Measurements from ENCODE around the gene LRRC8D. TPM values are rescaled to one million over a fixed set of nuclear protein-coding genes. Genes with fewer than 3 reads are reported as not detected.
A peak's percentile ranks its signal among the peaks of the same experiment; 100 is the strongest.

Gene LRRC8D
- polyA plus RNA-seq, 2 donors, result 3.5 to 7.1 TPM

DNA sequence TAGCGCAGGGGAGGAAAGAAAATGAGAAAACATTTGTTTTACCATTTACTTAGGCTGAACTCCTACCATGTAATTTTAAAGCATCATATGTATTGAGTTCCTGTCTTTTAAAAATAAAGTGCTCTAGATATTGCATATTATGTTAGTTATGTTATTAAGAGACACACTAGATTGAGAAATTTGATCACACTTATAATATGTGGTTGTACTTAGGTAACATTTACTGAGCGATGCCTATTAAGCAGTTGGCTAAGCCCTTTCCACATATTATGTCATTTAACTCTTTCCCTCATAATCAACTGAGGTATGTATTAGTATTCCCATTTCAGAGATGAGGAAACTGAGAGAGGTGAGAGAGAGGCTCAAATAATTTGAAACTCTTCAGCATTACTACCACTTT is 4.5 kb upstream of the LRRC8D start:
- no peaks in the 10 kb centered on the region for H3K36me3 ChIP-seq (ENCODE audit: control insufficient read depth in 2 of 2, insufficient read depth in 2 of 2, low read length in 1 of 2)
- H3K4me3 ChIP-seq (ENCODE audit: low read depth in 1 of 2, low read length in 2 of 2), result no peak overlapping the region
- no peaks in the 10 kb centered on the region for H3K27me3 ChIP-seq (ENCODE audit: control insufficient read depth in 1 of 2, insufficient read depth in 2 of 2, low read length in 2 of 2)
- H3K4me1 ChIP-seq (ENCODE audit: control insufficient read depth in 2 of 2, insufficient read depth in 2 of 2, low read length in 1 of 2), result no peaks in the 10 kb centered on the region
- H3K9me3 ChIP-seq (ENCODE audit: control insufficient read depth in 2 of 2, insufficient read depth in 1 of 2, low read depth in 1 of 2, low read length in 1 of 2), result no peaks in the 10 kb centered on the region
- 94 to 95% methylated on average over 2 of the region's 2 CpGs for WGBS, 2 donors
- no peak overlapping the region for H3K27ac ChIP-seq (ENCODE audit: low read depth in 2 of 2, low read length in 1 of 2)

DNA sequence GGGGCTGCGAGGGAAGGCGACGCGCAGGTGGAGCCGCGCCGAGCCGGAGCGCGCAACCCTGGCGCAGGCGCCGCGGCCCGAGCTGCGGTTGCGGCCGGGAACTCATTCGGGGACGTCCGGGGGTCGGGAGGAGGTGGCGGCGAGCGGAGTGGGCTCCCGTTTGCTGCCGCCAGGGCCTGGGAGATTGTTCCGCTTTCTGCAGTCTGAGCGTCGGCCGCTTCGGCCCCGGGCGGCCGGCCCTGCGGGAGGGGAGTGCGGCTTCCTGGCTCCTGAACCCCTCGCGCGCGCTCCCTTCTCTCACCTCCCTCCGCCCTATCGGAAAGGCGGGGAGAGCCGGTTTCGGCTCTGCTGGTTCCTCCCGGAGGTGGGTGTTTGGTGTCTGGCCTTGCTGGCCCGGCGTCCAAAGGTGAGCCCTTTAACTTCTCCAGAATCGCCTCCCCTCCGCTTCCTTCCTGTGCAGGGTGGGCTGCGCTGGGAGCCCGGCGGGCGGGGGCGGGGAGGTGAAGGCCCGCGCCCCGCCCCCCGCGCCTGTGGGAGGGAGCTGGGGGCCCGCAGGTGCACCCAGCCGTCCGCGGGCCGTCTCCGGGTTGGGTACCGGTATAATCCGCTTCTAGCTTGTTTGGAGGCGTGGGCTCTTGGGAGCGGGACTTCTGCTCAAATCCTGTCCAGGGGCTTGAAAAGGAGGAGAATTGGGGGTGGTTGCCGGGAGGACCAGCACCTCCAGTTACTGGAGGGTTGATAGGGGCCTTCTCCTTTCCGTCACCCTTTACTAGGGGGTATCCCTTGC is 683 bp downstream of the LRRC8D start:
- 0 to 1% methylated on average over 59 to 73 of the region's 73 CpGs for WGBS, 2 donors
- Histone ChIP-seq H3K4me1 (ENCODE audit: control insufficient read depth in 2 of 2, insufficient read depth in 2 of 2, low read length in 1 of 2) (peaks cover 0 to 2% of the 10 kb centered on the region in 2 donors), H3K4me3 (ENCODE audit: low read depth in 1 of 2, low read length in 2 of 2) (peak overlapping the region; percentile 66 to 79), H3K9me3 (ENCODE audit: control insufficient read depth in 2 of 2, insufficient read depth in 1 of 2, low read depth in 1 of 2, low read length in 1 of 2) (no peaks in the 10 kb centered on the region), H3K36me3 (ENCODE audit: control insufficient read depth in 2 of 2, insufficient read depth in 2 of 2, low read length in 1 of 2) (no peaks in the 10 kb centered on the region), H3K27me3 (ENCODE audit: control insufficient read depth in 1 of 2, insufficient read depth in 2 of 2, low read length in 2 of 2) (no peaks in the 10 kb centered on the region), H3K27ac (ENCODE audit: low read depth in 2 of 2, low read length in 1 of 2) (peak overlapping the region; percentile 57 to 69)

DNA sequence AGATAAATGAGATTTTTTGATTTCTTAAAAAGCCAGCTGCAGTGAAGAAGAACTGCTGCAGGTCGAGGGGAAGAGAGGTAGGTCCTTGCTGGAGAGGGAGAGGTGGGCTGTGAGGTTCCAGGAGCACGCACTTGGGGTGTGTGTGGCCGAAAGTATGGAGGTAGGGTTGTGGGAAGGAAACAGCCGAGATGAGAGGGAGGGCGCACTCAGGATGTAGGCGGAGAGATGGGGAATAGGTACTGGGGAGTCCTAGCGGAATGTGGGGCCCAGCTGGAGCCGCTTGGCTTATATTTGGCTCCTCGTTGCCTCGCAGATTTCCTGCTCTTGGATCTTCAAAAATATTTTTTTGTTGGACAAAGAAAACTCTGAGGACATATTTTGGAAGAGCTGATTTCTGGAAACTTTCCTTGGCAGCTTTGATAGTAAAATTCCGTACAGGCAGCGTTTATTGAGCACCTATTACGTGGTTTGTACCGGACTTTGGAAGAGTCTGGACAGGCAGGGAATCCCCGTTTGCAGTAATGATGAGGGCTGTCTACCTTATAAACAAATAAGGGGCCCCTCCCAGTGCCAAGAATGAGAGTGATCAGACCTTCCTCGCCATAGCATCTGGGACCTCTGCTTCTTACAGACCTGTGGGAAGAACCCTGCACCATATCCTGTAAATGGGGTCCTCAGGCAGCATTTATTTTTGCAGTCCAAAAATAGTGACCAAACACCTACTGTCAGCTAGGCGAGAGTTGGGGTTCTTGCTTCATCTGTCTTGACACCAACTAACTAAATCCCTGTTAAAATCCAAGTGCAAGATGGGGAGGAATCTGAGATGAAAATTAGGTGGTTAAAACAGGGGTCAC is 1.5 kb downstream of the LRRC8D start:
- no peaks in the 10 kb centered on the region for H3K9me3 ChIP-seq (ENCODE audit: control insufficient read depth in 2 of 2, insufficient read depth in 1 of 2, low read depth in 1 of 2, low read length in 1 of 2)
- peaks cover 0 to 2% of the 10 kb centered on the region in 2 donors for H3K4me1 ChIP-seq (ENCODE audit: control insufficient read depth in 2 of 2, insufficient read depth in 2 of 2, low read length in 1 of 2)
- 60 to 65% methylated on average over 17 of the region's 17 CpGs for WGBS, 2 donors
- H3K4me3 ChIP-seq (ENCODE audit: low read depth in 1 of 2, low read length in 2 of 2), result peak overlapping the region; percentile 66 to 79
- no peaks in the 10 kb centered on the region for H3K27me3 ChIP-seq (ENCODE audit: control insufficient read depth in 1 of 2, insufficient read depth in 2 of 2, low read length in 2 of 2)
- no peak overlapping the region for H3K27ac ChIP-seq (ENCODE audit: low read depth in 2 of 2, low read length in 1 of 2)
- no peaks in the 10 kb centered on the region for H3K36me3 ChIP-seq (ENCODE audit: control insufficient read depth in 2 of 2, insufficient read depth in 2 of 2, low read length in 1 of 2)

DNA sequence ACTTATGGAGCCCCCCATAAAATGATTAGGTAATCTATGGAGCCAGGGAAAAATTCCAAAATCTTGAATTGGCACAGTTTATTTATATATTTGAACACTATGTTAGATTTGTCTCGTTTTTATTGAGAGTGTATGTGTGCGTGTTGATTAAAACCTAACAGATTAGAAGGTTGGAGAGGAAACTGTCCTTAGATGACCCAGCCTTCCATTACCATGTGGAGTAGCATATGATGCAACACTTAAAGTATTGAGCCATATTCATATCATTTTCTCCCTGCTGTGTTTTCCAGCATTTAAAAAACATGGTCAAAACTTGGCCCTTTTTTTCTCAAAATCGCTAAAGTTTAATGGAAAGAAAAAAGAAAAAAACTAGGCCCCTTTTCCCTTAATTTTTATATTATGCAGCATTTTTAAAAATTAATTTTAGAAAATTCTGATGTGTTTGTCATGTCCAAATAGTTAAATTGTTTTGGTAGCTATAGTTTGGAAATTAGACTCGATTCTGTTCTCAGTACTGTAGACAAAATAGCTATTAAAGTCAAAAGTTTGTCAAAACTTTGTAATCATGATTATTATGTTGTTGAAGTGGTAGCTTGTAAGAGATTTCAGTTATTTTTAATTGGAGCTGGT is 2.3 kb downstream of the LRRC8D start:
- Histone ChIP-seq H3K36me3 (ENCODE audit: control insufficient read depth in 2 of 2, insufficient read depth in 2 of 2, low read length in 1 of 2) (no peaks in the 10 kb centered on the region), H3K4me1 (ENCODE audit: control insufficient read depth in 2 of 2, insufficient read depth in 2 of 2, low read length in 1 of 2) (peaks cover 0 to 2% of the 10 kb centered on the region in 2 donors), H3K4me3 (ENCODE audit: low read depth in 1 of 2, low read length in 2 of 2) (no peak overlapping the region), H3K9me3 (ENCODE audit: control insufficient read depth in 2 of 2, insufficient read depth in 1 of 2, low read depth in 1 of 2, low read length in 1 of 2) (no peaks in the 10 kb centered on the region), H3K27ac (ENCODE audit: low read depth in 2 of 2, low read length in 1 of 2) (no peak overlapping the region), H3K27me3 (ENCODE audit: control insufficient read depth in 1 of 2, insufficient read depth in 2 of 2, low read length in 2 of 2) (no peaks in the 10 kb centered on the region)
- WGBS, 2 donors, result 66 to 75% methylated on average over 4 of the region's 4 CpGs

DNA sequence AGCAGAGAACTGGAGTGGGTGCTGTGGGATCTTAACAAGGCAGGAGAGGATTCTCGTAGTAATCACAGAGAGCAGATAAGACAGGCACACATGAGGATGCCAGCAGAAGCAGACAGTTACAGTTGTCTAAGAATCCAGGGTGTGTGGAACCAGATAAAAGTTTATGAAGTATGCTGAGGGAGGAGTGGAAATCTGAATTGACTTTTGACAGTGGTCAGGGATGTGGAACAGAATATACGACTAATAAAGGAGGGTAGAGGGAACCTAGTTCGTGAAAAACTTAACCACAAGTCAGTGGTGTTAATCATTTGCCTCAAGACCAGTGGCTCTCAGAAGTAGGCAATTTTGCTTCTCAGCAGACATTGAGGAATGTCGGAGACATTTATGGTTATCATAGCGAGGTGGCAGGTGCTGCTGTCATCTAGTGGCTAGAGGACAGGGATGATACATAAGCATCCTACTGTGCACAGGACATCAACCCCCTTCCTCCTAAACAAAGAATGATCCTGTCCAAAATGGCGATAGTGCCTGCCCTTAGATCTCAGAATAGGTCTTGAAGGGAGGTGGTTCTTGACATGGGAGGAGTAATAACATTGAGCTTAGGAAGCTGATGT is 3.0 kb downstream of the LRRC8D start:
- H3K4me1 ChIP-seq (ENCODE audit: control insufficient read depth in 2 of 2, insufficient read depth in 2 of 2, low read length in 1 of 2), result peaks cover 0 to 2% of the 10 kb centered on the region in 2 donors
- H3K36me3 ChIP-seq (ENCODE audit: control insufficient read depth in 2 of 2, insufficient read depth in 2 of 2, low read length in 1 of 2), result no peaks in the 10 kb centered on the region
- WGBS, 2 donors, result 73 to 81% methylated on average over 6 of the region's 6 CpGs
- no peaks in the 10 kb centered on the region for H3K9me3 ChIP-seq (ENCODE audit: control insufficient read depth in 2 of 2, insufficient read depth in 1 of 2, low read depth in 1 of 2, low read length in 1 of 2)
- H3K4me3 ChIP-seq (ENCODE audit: low read depth in 1 of 2, low read length in 2 of 2), result no peak overlapping the region
- no peaks in the 10 kb centered on the region for H3K27me3 ChIP-seq (ENCODE audit: control insufficient read depth in 1 of 2, insufficient read depth in 2 of 2, low read length in 2 of 2)
- no peak overlapping the region for H3K27ac ChIP-seq (ENCODE audit: low read depth in 2 of 2, low read length in 1 of 2)

DNA sequence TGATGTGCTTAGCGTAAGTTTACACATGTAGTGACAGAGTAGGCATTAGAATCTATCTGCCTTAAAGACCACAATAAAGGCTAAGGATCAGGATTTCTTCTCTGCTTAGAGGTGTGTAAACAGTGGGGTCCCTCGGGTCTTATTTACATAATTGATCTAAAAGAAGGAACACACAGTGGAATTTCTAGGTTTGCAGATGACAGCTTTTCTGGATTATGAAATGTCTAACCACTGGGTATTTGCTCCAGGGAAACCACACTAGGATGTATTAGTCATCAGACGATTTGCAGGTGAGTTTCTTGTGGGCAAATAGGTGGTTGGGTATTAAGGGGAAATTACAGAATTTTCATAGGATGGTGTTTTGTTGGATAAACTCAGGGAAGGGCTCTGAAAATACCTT is 5.8 kb downstream of the LRRC8D start:
- Histone ChIP-seq H3K27ac (ENCODE audit: low read depth in 2 of 2, low read length in 1 of 2) (no peak overlapping the region), H3K4me3 (ENCODE audit: low read depth in 1 of 2, low read length in 2 of 2) (no peak overlapping the region), H3K4me1 (ENCODE audit: control insufficient read depth in 2 of 2, insufficient read depth in 2 of 2, low read length in 1 of 2) (peaks cover 0 to 2% of the 10 kb centered on the region in 2 donors), H3K36me3 (ENCODE audit: control insufficient read depth in 2 of 2, insufficient read depth in 2 of 2, low read length in 1 of 2) (no peaks in the 10 kb centered on the region), H3K27me3 (ENCODE audit: control insufficient read depth in 1 of 2, insufficient read depth in 2 of 2, low read length in 2 of 2) (no peaks in the 10 kb centered on the region), H3K9me3 (ENCODE audit: control insufficient read depth in 2 of 2, insufficient read depth in 1 of 2, low read depth in 1 of 2, low read length in 1 of 2) (no peaks in the 10 kb centered on the region)
- 30 to 34% methylated on average over 3 of the region's 3 CpGs for WGBS, 2 donors

DNA sequence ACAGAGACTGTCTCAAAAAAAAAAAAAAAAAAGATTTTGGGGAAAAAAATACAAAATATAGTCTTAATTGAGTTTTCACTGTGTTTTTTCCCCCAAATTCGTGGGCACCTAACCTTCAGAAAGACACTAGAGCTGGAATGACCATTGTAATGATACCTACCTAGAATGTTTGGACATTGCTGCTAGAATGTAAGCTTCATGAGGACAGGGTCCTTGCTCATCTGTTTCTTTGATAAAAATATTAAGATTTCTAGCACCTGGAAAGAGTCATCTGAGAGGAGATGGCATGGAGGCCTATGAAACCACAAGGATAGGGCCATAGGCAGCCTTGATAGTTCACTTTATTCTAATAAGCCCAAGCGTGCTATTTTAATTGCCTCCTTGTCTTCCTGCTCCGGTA is 6.5 kb downstream of the LRRC8D start:
- H3K4me3 ChIP-seq (ENCODE audit: low read depth in 1 of 2, low read length in 2 of 2), result no peak overlapping the region
- WGBS, 2 donors, result 94 to 98% methylated on average over 3 of the region's 3 CpGs
- H3K27ac ChIP-seq (ENCODE audit: low read depth in 2 of 2, low read length in 1 of 2), result no peak overlapping the region
- no peaks in the 10 kb centered on the region for H3K36me3 ChIP-seq (ENCODE audit: control insufficient read depth in 2 of 2, insufficient read depth in 2 of 2, low read length in 1 of 2)
- H3K4me1 ChIP-seq (ENCODE audit: control insufficient read depth in 2 of 2, insufficient read depth in 2 of 2, low read length in 1 of 2), result no peaks in the 10 kb centered on the region
- H3K9me3 ChIP-seq (ENCODE audit: control insufficient read depth in 2 of 2, insufficient read depth in 1 of 2, low read depth in 1 of 2, low read length in 1 of 2), result no peaks in the 10 kb centered on the region
- H3K27me3 ChIP-seq (ENCODE audit: control insufficient read depth in 1 of 2, insufficient read depth in 2 of 2, low read length in 2 of 2), result no peaks in the 10 kb centered on the region

DNA sequence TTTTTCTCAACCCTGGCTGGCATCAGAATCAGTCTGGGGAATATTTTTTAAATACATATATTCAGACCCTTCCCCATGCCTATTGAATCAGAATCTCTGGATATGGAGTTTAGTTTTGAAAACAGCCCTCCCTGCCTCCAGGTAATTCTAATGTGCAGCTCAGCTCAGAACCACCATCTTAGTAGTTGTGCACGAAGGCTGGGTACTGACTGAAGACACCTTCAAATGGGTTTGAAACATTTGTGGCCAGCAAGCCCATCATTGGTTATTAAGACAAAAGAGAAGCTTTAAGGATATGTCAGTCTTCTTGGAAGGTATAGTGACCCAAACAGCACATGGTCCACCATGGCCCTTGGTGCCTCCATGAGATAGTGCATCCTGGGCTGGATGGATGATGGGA is 7.1 kb downstream of the LRRC8D start:
- H3K27ac ChIP-seq (ENCODE audit: low read depth in 2 of 2, low read length in 1 of 2), result no peak overlapping the region
- WGBS, 2 donors, result 94 to 97% methylated on average over 1 of the region's 1 CpG
- H3K4me1 ChIP-seq (ENCODE audit: control insufficient read depth in 2 of 2, insufficient read depth in 2 of 2, low read length in 1 of 2), result no peaks in the 10 kb centered on the region

DNA sequence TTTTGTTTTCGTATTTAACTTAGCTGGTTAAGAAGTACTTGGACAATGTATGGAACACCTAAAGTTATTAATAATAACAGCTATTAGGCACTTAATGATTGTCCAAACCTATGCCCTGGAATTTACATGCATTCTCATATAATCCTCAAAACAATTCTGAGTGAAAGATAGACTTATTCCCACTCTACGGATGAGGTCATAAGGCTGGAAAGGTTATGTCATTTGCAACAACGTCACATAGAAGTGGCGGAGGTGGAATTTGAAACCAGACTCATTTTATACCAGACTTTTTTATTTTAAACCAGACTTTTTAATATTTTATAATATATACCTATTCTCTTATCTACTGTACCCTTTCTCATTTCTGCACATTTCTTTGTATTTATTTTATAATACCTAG is 8.4 kb downstream of the LRRC8D start:
- H3K36me3 ChIP-seq (ENCODE audit: control insufficient read depth in 2 of 2, insufficient read depth in 2 of 2, low read length in 1 of 2), result no peaks in the 10 kb centered on the region
- no peak overlapping the region for H3K27ac ChIP-seq (ENCODE audit: low read depth in 2 of 2, low read length in 1 of 2)
- no peaks in the 10 kb centered on the region for H3K4me1 ChIP-seq (ENCODE audit: control insufficient read depth in 2 of 2, insufficient read depth in 2 of 2, low read length in 1 of 2)
- H3K9me3 ChIP-seq (ENCODE audit: control insufficient read depth in 2 of 2, insufficient read depth in 1 of 2, low read depth in 1 of 2, low read length in 1 of 2), result no peaks in the 10 kb centered on the region
- 96 to 97% methylated on average over 4 of the region's 4 CpGs for WGBS, 2 donors
- H3K27me3 ChIP-seq (ENCODE audit: control insufficient read depth in 1 of 2, insufficient read depth in 2 of 2, low read length in 2 of 2), result no peaks in the 10 kb centered on the region
- H3K4me3 ChIP-seq (ENCODE audit: low read depth in 1 of 2, low read length in 2 of 2), result no peak overlapping the region

More for the DNA sequence above, 7.1 kb downstream of the LRRC8D start:
- Histone ChIP-seq H3K27me3 (ENCODE audit: control insufficient read depth in 1 of 2, insufficient read depth in 2 of 2, low read length in 2 of 2) (no peaks in the 10 kb centered on the region), H3K4me3 (ENCODE audit: low read depth in 1 of 2, low read length in 2 of 2) (no peak overlapping the region), H3K36me3 (ENCODE audit: control insufficient read depth in 2 of 2, insufficient read depth in 2 of 2, low read length in 1 of 2) (no peaks in the 10 kb centered on the region), H3K9me3 (ENCODE audit: control insufficient read depth in 2 of 2, insufficient read depth in 1 of 2, low read depth in 1 of 2, low read length in 1 of 2) (no peaks in the 10 kb centered on the region)

Data from esophagus (tissue), 2 donors.